WTC11 (cell line): ENCODE results near the gene SETD1B. TPM values are rescaled to one million over a fixed set of nuclear protein-coding genes. Genes with fewer than 3 reads are reported as not detected.
"Not testable (repeated sequence)": the region's sequence is repeated elsewhere in the genome, so short reads cannot be mapped to it uniquely, and the experiment has no call there.

Experiments
- ATAC-seq: fragments of 200-7000 bp; cut with Tn5 transposase; 2 replicates; pipeline ENCODE4 v1.10.0; 2021; ENCODE audit warnings: mild to moderate bottlenecking, moderate library complexity
- CTCF ChIA-PET: fragments of 300-600 bp; sonication (Branson Sonifier 250); formaldehyde crosslinking; loops from one replicate; lab custom pipeline; 2021; ENCODE audit warnings: antibody characterized with exemption; lab: Charles Lee
- POLR2A ChIA-PET: fragments of 350-600 bp; sonication (Branson Sonifier 250); formaldehyde crosslinking; loops from one replicate; lab custom pipeline; 2021; ENCODE audit warnings: antibody characterized with exemption; lab: Charles Lee
- DNase-seq: peaks from one replicate; pipeline ENCODE4 v3.0.0; 2021; ENCODE audit warnings: low spot score
- H3K27ac Mint-ChIP-seq: 2 replicates; pipeline ENCODE4 v1.8.0; 2021; ENCODE audit warnings: mixed read lengths
- H3K27me3 Mint-ChIP-seq: 2 replicates; pipeline ENCODE4 v1.8.0; 2021; ENCODE audit warnings: low read depth, mild to moderate bottlenecking, moderate library complexity, mixed read lengths
- H3K36me3 Mint-ChIP-seq: 2 replicates; pipeline ENCODE4 v1.8.0; 2021; ENCODE audit warnings: mixed read lengths
- H3K4me1 Mint-ChIP-seq: 2 replicates; pipeline ENCODE4 v1.8.0; 2022; ENCODE audit warnings: mixed read lengths
- H3K4me3 Mint-ChIP-seq: 2 replicates; pipeline ENCODE4 v1.8.0; 2021; ENCODE audit warnings: mild to moderate bottlenecking, moderate library complexity, mixed read lengths
- H3K9me3 Mint-ChIP-seq: 2 replicates; pipeline ENCODE4 v1.8.0; 2021; ENCODE audit warnings: mixed read lengths
- ATF1 ChIP-seq: sonication (generic); formaldehyde crosslinking; IDR thresholded peaks from 2 replicates; pipeline ENCODE4 v1.8.1; 2023; ENCODE audit warnings: mild to moderate bottlenecking, moderate library complexity, missing genetic modification reagents
- ATF3 ChIP-seq: sonication (generic); formaldehyde crosslinking; conservative IDR thresholded peaks from 2 replicates; pipeline ENCODE4 v1.8.1; 2022; ENCODE audit warnings: mild to moderate bottlenecking, missing genetic modification reagents
- CREM ChIP-seq: sonication (generic); formaldehyde crosslinking; IDR thresholded peaks from 2 replicates; pipeline ENCODE4 v1.8.1; 2022; ENCODE audit warnings: mild to moderate bottlenecking, missing genetic modification reagents, moderate library complexity
- FOXP1 ChIP-seq: sonication (generic); formaldehyde crosslinking; IDR thresholded peaks from 2 replicates; pipeline ENCODE4 v1.8.0; 2022; ENCODE audit warnings: missing genetic modification reagents, mild to moderate bottlenecking, moderate library complexity, borderline replicate concordance
- JAZF1 ChIP-seq: fragments of 250-450 bp; sonication (Bioruptor Pico); IDR thresholded peaks from 2 replicates; pipeline ENCODE4 v1.9.0; 2021; ENCODE audit warnings: moderate library complexity, mild to moderate bottlenecking, inconsistent platforms
- MXD4 ChIP-seq: fragments of 250-450 bp; sonication (Bioruptor Pico); IDR thresholded peaks from 2 replicates; pipeline ENCODE4 v1.8.0; 2021; ENCODE audit warnings: mild to moderate bottlenecking, moderate library complexity, borderline replicate concordance
- NFYB ChIP-seq: sonication (generic); formaldehyde crosslinking; conservative IDR thresholded peaks from 2 replicates; pipeline ENCODE4 v1.8.0; 2022; ENCODE audit warnings: low read depth, missing genetic modification reagents
- PRDM15 ChIP-seq: sonication (generic); formaldehyde crosslinking; IDR thresholded peaks from 2 replicates; pipeline ENCODE4 v1.8.0; 2022; ENCODE audit warnings: missing genetic modification reagents
- PREB ChIP-seq: sonication (generic); formaldehyde crosslinking; IDR thresholded peaks from 2 replicates; pipeline ENCODE4 v1.8.1; 2022; ENCODE audit warnings: mild to moderate bottlenecking, missing genetic modification reagents, moderate library complexity, borderline replicate concordance
- PRRX2 ChIP-seq: fragments of 250-450 bp; sonication (Bioruptor Pico); IDR thresholded peaks from 2 replicates; pipeline ENCODE4 v1.8.0; 2021; ENCODE audit warnings: mild to moderate bottlenecking
- TEAD4 ChIP-seq: sonication (generic); formaldehyde crosslinking; IDR thresholded peaks from 2 replicates; pipeline ENCODE4 v1.8.0; 2022; ENCODE audit warnings: mild to moderate bottlenecking, missing genetic modification reagents
- ZNF671 ChIP-seq: fragments of 250-450 bp; sonication (Bioruptor Pico); IDR thresholded peaks from 2 replicates; pipeline ENCODE4 v1.8.0; 2021; ENCODE audit warnings: mild to moderate bottlenecking
- total RNA-seq: library from RNA; stranded (reverse); gene quantifications from 3 replicates; pipeline ENCODE4 v1.2.3, GENCODE V29; 2021
- TF ChIP-seq, protein P1 (sequence below): fragments of 250-450 bp; sonication (Bioruptor Pico); IDR thresholded peaks from 2 replicates; pipeline ENCODE4 v1.8.0; 2021; ENCODE audit warnings: mild to moderate bottlenecking
- TF ChIP-seq, protein P2 (sequence below): fragments of 250-450 bp; sonication (Bioruptor Pico); IDR thresholded peaks from 2 replicates; pipeline ENCODE4 v1.9.0; 2021; ENCODE audit warnings: moderate library complexity, mild to moderate bottlenecking, inconsistent platforms, borderline replicate concordance

The SETD1B gene
- total RNA-seq, 1 experiment from 2014 or later = 19.5 TPM

DNA sequence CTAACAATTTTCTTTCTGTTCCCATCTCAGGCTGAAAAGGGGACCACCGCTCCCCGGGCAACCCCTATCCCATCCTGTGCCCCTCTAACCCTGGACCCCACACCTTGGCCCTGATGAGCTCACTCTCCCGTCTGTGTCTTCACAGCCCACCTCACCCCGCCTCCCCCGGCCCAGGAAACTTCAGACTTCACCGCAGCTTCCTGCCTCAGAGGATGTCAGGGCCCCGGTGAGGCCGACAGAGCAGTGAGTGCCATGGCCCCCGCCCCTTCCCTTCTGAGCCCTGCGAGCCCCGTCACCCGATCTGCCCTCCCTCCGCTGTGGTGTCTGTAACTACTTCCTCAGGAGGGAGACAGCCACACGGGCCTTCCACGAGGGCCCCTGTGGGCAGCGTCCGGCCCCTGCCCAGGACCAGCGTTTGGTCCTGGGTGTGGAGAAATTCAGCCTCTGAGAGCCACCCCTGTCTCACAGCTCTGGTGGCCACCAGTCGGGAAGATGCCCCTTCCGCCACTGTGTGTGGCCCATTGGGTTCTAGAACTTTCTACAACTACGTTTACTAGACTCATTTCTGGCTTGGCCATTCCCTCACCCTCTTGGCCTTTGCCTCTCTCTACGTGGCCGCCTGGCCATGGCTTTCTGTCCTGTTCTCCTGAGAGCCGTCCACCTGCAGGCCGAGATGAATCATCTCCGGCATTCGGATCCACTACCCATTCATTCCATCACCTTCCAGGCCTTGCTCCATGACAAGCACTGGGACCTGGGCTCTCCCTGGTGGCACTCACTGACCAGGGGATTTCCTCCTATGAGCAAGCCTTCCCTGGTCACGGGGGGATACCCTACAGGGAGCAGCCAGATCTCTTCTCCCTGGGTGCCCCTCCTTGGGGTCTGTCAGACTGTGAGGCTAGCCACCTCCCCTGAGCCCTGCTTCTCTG lies 13.7 kb upstream of the SETD1B start (continued):
- TF ChIP-seq, protein P1, sequence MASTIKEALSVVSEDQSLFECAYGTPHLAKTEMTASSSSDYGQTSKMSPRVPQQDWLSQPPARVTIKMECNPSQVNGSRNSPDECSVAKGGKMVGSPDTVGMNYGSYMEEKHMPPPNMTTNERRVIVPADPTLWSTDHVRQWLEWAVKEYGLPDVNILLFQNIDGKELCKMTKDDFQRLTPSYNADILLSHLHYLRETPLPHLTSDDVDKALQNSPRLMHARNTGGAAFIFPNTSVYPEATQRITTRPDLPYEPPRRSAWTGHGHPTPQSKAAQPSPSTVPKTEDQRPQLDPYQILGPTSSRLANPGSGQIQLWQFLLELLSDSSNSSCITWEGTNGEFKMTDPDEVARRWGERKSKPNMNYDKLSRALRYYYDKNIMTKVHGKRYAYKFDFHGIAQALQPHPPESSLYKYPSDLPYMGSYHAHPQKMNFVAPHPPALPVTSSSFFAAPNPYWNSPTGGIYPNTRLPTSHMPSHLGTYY (CRISPR knock-in tag) = no peak
- TF ChIP-seq, all 79 proteins: peak for 0

DNA sequence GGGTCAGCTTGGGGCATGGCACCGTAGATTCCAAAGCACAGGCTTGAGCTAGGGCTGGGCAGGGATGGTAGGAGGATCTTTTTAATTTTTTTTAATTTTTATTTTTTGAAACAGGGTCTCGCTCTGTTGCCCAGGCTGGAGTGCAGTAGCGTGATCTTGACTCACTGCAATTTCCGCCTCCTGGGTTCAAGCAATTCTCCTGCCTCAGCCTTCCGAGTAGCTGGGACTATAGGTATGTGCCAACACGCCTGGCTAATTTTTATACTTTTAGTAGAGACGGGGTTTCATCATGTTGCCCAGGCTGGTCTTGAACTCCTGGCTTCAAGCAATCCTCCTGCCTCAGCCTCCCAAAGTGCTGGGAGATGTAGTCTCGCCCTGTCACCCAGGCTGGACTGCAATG lies 13.0 kb upstream of the SETD1B start:
- CTCF ChIA-PET = interaction anchor here (0.6 to 9.9 kb wide), 3 partner anchors 12 to 22 kb away, joined by 3 to 227 read pairs (median 14); no protein-coding TSS in a partner anchor
- H3K27ac Mint-ChIP-seq = not testable (repeated sequence)
- peaks cover 25% of the 10 kb centered on the region for H3K4me1 Mint-ChIP-seq

GRCh38 chr12:121791671-121792551 lies 11.9 kb upstream of the SETD1B start:
- H3K27ac Mint-ChIP-seq = 0 out of 2 replicates have a peak overlapping the region, but pooled peaks have one; percentile 45
- TF ChIP-seq PRRX2 (CRISPR knock-in tag) (no peak), NFYB (CRISPR knock-in tag) (no peak)
- TF ChIP-seq, all 79 proteins: peak for 0
- DNase-seq = no peak
- Mint-ChIP-seq H3K27me3 (no peaks in the 10 kb centered on the region; the same call in 1 of the 2 replicates), H3K9me3 (no peaks in the 10 kb centered on the region), H3K4me3 (peak overlapping the region; percentile 71), H3K4me1 (peaks cover 30% of the 10 kb centered on the region), H3K36me3 (peaks cover 4% of the 10 kb centered on the region; the same call in 1 of the 2 replicates)
- POLR2A ChIA-PET = interaction anchor here (0.9 to 11.7 kb wide), 3 partner anchors 11 to 20 kb away, joined by 3 to 161 read pairs (median 38); partner anchors contain the start of gene SETD1B
- CTCF ChIA-PET = interaction anchor here (3.0 to 12.5 kb wide), 5 partner anchors 13 to 102 kb away, joined by 14 to 532 read pairs (median 73); partner anchors contain the start of gene SETD1B
- ATAC-seq = no peak

More for the DNA sequence above, 13.0 kb upstream of the SETD1B start:
- not testable (repeated sequence) for H3K4me3 Mint-ChIP-seq, H3K27me3 Mint-ChIP-seq, DNase-seq, H3K36me3 Mint-ChIP-seq, ATAC-seq, H3K9me3 Mint-ChIP-seq
- POLR2A ChIA-PET = interaction anchor here (0.9 kb wide), 1 partner anchor 21 kb away, joined by 3 read pairs; no protein-coding TSS in a partner anchor

DNA sequence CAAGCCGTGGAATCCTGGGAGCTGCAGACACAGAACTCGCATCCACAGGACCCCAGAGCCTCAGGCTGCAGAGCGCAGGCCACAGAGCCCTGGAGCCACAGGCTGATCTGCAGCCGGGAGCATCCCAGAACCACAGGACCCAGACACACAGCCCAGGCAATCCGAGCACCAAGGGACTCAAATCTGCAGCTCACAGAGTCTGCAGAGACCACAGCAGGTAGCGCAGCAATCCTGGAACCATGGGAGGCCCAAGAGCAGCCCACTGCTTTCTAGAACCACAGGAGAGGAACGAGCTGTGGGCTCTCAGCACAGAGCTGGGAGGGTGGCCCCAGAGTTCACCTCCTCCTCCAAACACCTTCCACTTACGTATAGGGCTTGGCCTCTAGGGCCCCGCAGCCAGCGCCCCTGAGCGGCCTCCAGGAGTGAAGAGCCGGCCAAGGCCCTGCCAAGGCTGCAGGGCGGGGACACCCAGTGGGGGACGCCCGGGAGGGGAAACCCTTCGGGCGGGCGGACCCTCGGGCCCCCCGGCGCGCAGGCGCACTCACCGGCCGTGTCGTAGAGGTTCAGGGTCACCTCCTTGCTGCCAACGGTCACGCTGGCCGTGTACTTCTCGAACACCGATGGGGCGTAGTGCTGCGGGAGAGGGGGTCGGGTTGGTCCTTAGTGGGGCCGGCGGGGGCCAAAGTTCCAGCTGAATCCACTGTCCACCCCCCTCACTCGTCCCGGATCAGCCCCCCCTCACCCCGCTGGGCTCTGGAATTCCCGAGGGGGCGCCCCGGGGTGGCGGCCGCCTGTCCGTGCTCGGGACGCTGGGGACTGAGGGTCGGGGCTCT lies 11.0 kb upstream of the SETD1B start:
- H3K27ac Mint-ChIP-seq = 0 out of 2 replicates have a peak overlapping the region, but pooled peaks have one; percentile 45
- no peak for TF ChIP-seq PRDM15 (CRISPR knock-in tag)
- no peak for TF ChIP-seq TEAD4 (CRISPR knock-in tag)
- TF ChIP-seq JAZF1 (CRISPR knock-in tag) = no peak
- no peak for TF ChIP-seq ATF3 (CRISPR knock-in tag)
- TF ChIP-seq PREB (CRISPR knock-in tag) = no peak
- TF ChIP-seq FOXP1 = no peak
- TF ChIP-seq, protein P2, sequence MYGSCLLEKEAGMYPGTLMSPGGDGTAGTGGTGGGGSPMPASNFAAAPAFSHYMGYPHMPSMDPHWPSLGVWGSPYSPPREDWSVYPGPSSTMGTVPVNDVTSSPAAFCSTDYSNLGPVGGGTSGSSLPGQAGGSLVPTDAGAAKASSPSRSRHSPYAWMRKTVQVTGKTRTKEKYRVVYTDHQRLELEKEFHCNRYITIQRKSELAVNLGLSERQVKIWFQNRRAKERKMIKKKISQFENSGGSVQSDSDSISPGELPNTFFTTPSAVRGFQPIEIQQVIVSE (CRISPR knock-in tag) = no peak
- TF ChIP-seq ATF1 (CRISPR knock-in tag) = no peak
- no peak for TF ChIP-seq CREM
- TF ChIP-seq ZNF671 (CRISPR knock-in tag) = no peak
- TF ChIP-seq, protein P1 (CRISPR knock-in tag) = no peak
- no peak for TF ChIP-seq MXD4

More for the DNA sequence above, 11.0 kb upstream of the SETD1B start:
- H3K4me1 Mint-ChIP-seq = peaks cover 37% of the 10 kb centered on the region
- peaks cover 4% of the 10 kb centered on the region; the same call in 1 of the 2 replicates for H3K36me3 Mint-ChIP-seq
- no peak for ATAC-seq
- ChIA-PET POLR2A (interaction anchor here (1.1 to 11.7 kb wide), 4 partner anchors 10 to 216 kb away, joined by 4 to 161 read pairs (median 22); partner anchors contain the start of gene SETD1B), CTCF (interaction anchor here (0.8 to 12.5 kb wide), 14 partner anchors 14 to 497 kb away, joined by 3 to 532 read pairs (median 19); partner anchors contain the start of genes PSMD9 and SETD1B)
- no peak for DNase-seq
- H3K9me3 Mint-ChIP-seq = no peaks in the 10 kb centered on the region
- H3K4me3 Mint-ChIP-seq = peak overlapping the region; percentile 71
- H3K27me3 Mint-ChIP-seq = no peaks in the 10 kb centered on the region; the same call in 1 of the 2 replicates
